NCI-H345 (cell line): ENCODE measurements around the gene SYT2.
"Not testable (repeated sequence)": the region's sequence is repeated elsewhere in the genome, so short reads cannot be mapped to it uniquely, and the experiment has no call there.

ENCODE experiments used
- DNase-seq: peaks from one replicate; lab custom pipeline; 2025; lab: John Stamatoyannopoulos, UW

Gene SYT2

GRCh38 chr1:202569393-202570322 lies 140.6 kb downstream of the SYT2 start:
- no peak for DNase-seq

GRCh38 chr1:202568826-202569225 lies 141.4 kb downstream of the SYT2 start:
- DNase-seq: no peak

DNA sequence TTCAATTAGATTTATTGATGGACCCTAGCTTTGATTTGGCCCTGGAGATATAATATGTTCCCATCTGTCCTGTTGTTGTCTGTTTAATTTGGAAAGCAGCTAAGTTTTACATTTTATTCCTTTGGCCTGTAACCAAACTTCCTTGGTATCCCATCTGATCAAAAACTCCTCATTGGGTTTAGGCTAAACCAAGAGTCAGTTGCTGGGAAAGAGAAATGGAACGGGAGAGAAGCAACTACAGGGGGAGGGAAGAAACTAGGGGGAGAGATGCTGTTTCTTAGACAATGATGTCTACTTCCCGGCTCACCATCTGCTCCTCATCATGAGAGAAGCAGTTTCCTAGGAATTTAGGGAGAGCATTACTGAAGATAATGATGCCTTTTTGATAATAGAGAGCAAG lies 141.8 kb downstream of the SYT2 start:
- DNase-seq: no peak

DNA sequence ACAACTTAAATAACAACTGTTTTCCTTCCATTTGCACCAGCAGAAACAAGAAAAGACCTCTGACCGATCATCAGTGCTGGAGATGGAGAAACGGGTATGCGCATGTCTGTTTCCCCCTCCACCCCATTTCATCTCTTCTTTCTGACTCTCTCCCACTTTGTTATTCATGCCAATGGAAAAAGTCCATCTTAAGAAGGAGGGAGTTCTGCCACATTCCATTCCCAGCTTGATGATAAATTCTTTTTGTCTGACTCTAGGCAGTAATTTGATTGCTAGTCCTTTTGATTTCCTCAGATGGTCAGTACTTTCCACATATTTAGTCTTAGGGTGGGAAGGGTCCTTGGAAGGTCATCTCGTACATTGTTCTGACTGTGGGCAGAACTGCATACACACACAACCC lies 142.5 kb downstream of the SYT2 start:
- DNase-seq: no peak

DNA sequence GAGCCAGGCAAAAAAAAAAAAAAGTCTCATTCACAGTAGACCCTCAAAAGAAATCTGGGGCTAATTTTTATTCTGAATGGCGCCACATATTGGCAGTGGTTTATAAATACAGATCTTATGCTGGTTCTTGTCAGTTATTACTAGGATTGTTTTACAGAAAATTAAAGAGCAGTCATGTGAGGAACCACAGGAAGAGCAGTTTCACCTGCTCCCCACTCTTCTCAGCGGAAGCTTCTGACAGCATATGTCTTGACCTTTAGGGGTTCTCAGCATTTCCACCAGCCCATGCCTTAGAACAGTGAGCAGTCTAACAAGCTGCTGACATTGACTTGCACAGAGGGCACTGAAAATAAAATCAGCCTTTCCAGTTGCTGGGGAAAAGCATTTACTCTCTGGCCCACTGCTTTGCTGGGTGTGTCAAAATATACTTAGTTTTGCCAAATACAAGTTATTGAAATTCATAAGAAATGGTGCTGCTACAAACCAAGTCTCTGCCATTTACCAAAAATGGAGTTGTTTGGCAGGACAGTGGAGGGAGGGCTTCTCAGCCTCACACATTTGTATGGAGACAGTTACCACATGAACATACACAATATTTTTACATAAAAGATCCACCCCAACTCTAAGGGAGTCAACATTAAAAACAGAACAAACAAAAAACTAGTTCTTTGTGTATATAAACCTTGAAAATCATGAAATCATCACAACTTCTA lies 144.2 kb downstream of the SYT2 start:
- DNase-seq: no peak

DNA sequence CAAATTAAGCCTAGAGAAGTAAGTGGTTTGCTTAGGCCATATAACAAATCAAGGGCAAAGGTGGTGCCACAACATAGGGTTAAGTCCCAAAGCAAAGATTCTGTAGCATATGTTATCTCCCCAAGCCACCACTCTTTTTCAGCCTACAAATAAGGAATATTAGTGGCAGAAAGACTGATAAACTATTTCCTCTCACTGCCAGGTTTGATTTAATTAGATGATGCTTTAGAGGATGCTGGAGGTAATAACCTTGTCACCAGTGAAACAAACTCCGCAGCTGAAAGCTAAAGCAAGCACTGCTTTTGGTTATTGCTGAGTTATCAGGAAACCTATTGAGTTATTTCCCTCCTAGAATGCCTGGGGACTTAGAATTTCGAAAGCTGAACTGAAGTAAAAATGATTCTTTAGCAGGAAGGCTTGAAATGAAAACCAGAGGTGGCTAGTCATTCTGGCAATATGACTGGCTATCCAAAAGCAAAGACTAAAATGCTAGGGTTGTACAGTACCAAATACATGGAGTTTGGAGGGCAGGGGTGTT lies 145.2 kb downstream of the SYT2 start:
- no peak for DNase-seq

- DNase-seq: no peak
Measured at GRCh38 chr1:202563818-202564217, 146.4 kb downstream of the SYT2 start.

DNA sequence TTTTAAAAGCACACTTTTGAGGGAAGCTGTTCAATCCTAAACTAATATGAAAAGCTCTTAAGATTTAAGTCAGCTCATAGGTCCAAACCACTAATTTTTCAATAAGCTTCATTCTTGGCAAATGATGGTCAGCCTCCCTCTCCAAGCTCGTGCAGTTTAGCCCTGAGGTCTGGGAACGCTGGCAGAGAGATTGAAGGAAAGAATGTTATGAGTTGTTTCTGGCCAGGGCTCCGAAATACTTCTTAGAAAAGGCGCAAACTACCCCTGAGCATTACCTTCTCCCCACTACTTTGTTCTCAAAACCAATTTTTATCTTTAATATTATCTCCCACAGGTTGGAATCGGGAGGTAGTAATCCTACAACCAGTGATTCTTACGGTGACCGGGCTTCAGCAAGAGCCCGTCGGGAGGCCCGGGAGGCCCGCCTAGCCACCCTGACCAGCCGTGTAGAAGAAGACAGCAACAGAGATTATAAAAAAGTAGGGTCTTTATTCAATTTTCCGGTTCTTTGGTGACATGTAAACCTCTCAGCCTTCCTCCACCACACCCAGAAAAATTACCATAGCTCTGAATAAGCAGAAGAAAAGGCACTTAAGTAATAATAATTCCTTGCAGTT lies 147.7 kb downstream of the SYT2 start:
- DNase-seq: no peak

DNA sequence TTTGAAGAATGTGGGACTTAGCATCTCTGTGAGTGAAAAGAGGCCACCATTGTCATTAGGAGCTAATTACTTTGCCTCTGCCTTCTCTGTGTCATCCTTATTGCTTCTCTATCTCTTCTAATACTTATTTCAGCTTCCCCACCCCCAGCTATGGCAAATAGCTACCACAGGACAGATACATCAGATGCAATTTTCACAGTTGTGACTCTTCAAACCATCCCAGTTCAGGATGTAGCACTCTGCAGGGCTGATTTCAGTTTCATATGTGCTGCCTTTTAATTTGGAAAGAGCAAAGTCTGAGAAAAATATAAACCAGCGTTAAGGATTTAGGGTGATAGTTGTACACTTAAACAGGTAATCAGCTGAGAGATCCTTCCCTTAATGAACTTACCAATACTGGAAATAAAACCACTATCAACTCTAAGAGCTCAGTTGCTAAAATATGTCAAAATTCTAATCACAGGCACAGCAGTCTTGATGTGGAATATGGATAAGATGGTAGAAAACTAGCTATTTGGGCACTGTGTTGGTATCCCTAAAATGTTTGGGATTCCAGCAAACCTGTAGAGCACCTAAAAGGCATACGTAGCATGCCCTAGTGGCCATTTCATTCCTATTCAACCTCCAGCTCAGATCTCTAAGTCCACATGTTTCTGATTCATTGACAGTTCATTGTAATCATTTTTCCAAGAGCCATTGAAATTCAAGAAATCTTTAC lies 148.4 kb downstream of the SYT2 start:
- no peak for DNase-seq

GRCh38 chr1:202561240-202561639 lies 149.0 kb downstream of the SYT2 start:
- no peak for DNase-seq

- DNase-seq: not testable (repeated sequence)
Measured at GRCh38 chr1:202557662-202558061, 152.6 kb downstream of the SYT2 start.

GRCh38 chr1:202556037-202556436 lies 154.2 kb downstream of the SYT2 start:
- not testable (repeated sequence) for DNase-seq

DNA sequence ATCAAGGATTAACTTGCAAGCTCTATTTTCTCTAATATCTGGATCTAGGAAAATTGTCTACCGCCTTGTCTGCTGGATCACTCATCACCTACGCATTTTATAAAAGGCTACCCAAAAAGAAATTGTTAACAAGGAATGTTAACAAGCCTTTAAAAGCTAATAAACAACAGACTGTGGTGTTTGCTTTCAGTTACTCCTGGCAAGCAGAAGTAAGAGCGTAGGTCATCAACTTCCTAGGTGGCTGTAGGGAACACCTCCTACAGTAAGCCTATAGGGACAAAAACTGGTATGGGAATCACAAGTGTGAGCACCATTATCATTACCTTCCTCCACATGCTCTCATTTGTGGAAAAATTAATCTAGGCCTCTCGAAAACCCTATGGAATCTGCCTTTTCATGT lies 155.6 kb downstream of the SYT2 start:
- not testable (repeated sequence) for DNase-seq

DNA sequence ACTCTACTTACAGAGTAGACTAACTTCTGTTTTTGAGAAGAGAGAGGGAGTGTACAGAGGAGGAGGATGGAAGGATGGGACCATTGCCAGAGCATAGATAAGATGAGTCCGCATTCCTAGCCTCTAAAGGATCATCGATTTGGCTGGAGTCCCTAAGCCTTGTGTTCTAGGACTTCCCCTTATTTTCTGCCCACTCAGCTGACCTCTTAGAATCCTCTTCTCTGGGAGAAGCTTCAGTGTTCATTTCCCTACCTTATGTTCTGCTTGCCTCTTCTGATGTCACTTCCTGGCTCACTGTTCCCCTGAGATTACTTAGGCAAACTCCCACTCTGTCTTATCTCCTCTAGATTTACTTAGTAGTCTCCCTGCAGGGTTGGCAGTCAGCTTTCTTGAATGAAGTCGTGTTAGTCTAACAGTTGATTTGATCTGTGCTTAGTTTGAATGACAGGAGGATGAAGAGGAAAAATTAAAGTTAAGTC lies 156.7 kb downstream of the SYT2 start:
- no peak for DNase-seq

GRCh38 chr1:202553078-202553477 lies 157.2 kb downstream of the SYT2 start:
- not testable (repeated sequence) for DNase-seq

GRCh38 chr1:202552615-202553014 lies 157.6 kb downstream of the SYT2 start:
- DNase-seq: not testable (repeated sequence)

DNA sequence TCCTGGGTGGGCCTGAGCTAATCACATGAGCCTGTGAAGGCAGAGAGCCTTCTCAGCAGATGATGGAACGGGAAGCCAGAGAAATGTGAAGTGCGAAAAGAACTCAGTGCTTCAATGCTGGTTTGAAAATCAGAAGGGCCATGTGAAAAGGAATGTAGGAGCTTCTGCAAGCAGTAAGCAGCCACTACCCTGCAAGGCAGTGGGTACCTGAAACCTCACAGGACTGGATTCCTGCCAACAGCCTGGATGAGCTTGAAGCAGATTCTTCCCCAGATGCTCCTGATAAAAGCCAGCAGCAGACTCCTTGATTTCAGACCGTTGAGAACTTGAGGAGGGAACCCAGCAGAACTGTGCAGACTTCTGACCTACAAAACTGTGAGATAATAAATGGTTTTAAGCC lies 158.6 kb downstream of the SYT2 start:
- no peak for DNase-seq

GRCh38 chr1:202550088-202550487 lies 160.2 kb downstream of the SYT2 start:
- not testable (repeated sequence) for DNase-seq

DNA sequence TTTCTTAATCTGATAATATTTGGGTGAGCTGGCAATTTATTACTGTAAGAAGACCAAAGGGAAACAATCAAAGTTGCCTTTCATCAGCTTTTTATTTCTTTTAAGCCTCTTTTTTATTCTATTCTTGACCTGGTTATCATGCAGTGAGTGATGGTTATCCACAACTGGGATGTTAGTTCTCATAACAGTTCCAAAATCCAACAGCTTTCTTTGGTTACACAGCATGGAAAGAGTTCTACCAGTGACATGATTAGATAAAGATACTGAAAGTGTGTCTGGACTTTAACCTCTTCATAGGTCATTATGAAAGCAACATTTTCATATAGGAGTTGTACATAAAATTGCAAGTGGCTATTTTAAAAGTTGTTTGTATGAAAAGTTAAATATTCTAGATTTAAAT lies 163.0 kb downstream of the SYT2 start:
- no peak for DNase-seq

DNA sequence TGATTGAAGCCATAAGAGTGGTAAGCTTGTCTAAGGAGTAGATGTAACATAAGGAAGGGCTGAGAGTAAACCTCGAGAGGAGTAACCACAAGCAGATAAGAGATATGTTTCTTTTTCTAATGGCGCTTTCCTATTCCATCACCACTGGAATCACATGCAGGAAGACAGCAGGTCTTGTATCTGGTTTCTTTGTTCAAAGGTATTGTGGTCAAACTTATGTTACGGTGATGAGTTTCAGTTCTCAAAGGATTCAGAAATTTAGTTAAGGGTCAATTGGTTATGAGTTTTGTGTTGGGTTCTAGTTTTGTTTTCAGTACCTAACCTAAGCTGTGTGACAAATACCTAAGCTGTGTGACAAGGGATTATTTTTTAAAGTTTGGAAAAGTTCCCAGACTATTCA lies 163.5 kb downstream of the SYT2 start:
- not testable (repeated sequence) for DNase-seq

- not testable (repeated sequence) for DNase-seq
Measured at GRCh38 chr1:202546377-202546776, 163.9 kb downstream of the SYT2 start.
